Central memory CD8-positive, alpha-beta T cell (primary cell): ENCODE data around the gene SLC35B2.

Experiments
- ATAC-seq: fragments of 150-1000 bp; cut with Tn5 transposase; replicated peaks from 2 replicates; pipeline ENCODE4 v1.10.0; 2022; ENCODE audit warnings: mild to moderate bottlenecking, moderate FRiP score, moderate number of reproducible peaks; ENCODE audit not compliant: poor library complexity, severe bottlenecking; ENCODE audit errors: extremely low read depth
- DNase-seq, 2 donors: peaks; one replicate each; pipeline ENCODE4 v3.0.0; 2021; ENCODE audit warnings: low spot score in 2 of 2
- H3K27ac Mint-ChIP-seq: one replicate; pipeline ENCODE4 v1.8.0; 2022; ENCODE audit warnings: low read depth, mild to moderate bottlenecking, moderate library complexity, mixed read lengths
- H3K27me3 Mint-ChIP-seq: one replicate; pipeline ENCODE4 v1.8.0; 2022; ENCODE audit warnings: mixed read lengths
- H3K36me3 Mint-ChIP-seq: one replicate; pipeline ENCODE4 v1.8.0; 2022; ENCODE audit warnings: mild to moderate bottlenecking, moderate library complexity, mixed read lengths; ENCODE audit not compliant: insufficient read depth
- H3K4me1 Mint-ChIP-seq: one replicate; pipeline ENCODE4 v1.8.0; 2022; ENCODE audit warnings: mixed read lengths
- H3K4me3 Mint-ChIP-seq: one replicate; pipeline ENCODE4 v1.8.0; 2022; ENCODE audit warnings: mild to moderate bottlenecking, moderate library complexity, mixed read lengths
- H3K9me3 Mint-ChIP-seq: one replicate; pipeline ENCODE4 v1.8.0; 2022; ENCODE audit warnings: mixed read lengths

The SLC35B2 gene

GRCh38 chr6:44269921-44270525, 12.7 kb upstream of the SLC35B2 start, which contains the start of gene TMEM151B:
Gene TMEM151B (plus strand): TSS chr6:44270450. CDS start chr6:44270743, 293 bp downstream.
- H3K4me3 Mint-ChIP-seq: peak within 1 kb of the TSS; percentile 74
- H3K9me3 Mint-ChIP-seq: no peaks in the 10 kb centered on the region
- peaks cover 3% of the 10 kb centered on the region for H3K36me3 Mint-ChIP-seq
- H3K4me1 Mint-ChIP-seq: peaks cover 8% of the 10 kb centered on the region
- DNase-seq (no peak), ATAC-seq (no peak)
- no peak within 1 kb of the TSS for H3K27ac Mint-ChIP-seq
- peaks cover 64% of the 10 kb centered on the region for H3K27me3 Mint-ChIP-seq

- Mint-ChIP-seq H3K27me3 (peaks cover 57% of the 10 kb centered on the region), H3K4me3 (peak overlapping the region; percentile 74), H3K27ac (no peak overlapping the region), H3K9me3 (no peaks in the 10 kb centered on the region), H3K36me3 (peaks cover 7% of the 10 kb centered on the region), H3K4me1 (peaks cover 15% of the 10 kb centered on the region)
- no peak for ATAC-seq
- no peak for DNase-seq
Measured at GRCh38 chr6:44269178-44269920, 12.0 kb upstream of the SLC35B2 start.

GRCh38 chr6:44268095-44268628, 10.8 kb upstream of the SLC35B2 start:
- Mint-ChIP-seq H3K4me1 (peaks cover 27% of the 10 kb centered on the region), H3K36me3 (peaks cover 14% of the 10 kb centered on the region), H3K9me3 (no peaks in the 10 kb centered on the region), H3K4me3 (no peak overlapping the region), H3K27me3 (peaks cover 46% of the 10 kb centered on the region), H3K27ac (no peak overlapping the region)
- ATAC-seq (no peak), DNase-seq (peak; percentile 46 to 53)

GRCh38 chr6:44267252-44267651, 9.9 kb upstream of the SLC35B2 start:
- Mint-ChIP-seq H3K4me1 (peaks cover 36% of the 10 kb centered on the region), H3K9me3 (no peaks in the 10 kb centered on the region), H3K4me3 (no peak overlapping the region), H3K27me3 (peaks cover 36% of the 10 kb centered on the region), H3K27ac (peak overlapping the region; percentile 98), H3K36me3 (peaks cover 16% of the 10 kb centered on the region)
- ATAC-seq (no peak), DNase-seq (no peak)

- ATAC-seq (no peak), DNase-seq (no peak)
- Mint-ChIP-seq H3K27me3 (peaks cover 27% of the 10 kb centered on the region), H3K27ac (peak overlapping the region; percentile 98), H3K36me3 (peaks cover 22% of the 10 kb centered on the region), H3K4me1 (peaks cover 37% of the 10 kb centered on the region), H3K4me3 (peak overlapping the region; percentile 94), H3K9me3 (no peaks in the 10 kb centered on the region)
Measured at GRCh38 chr6:44266347-44266746, 9.0 kb upstream of the SLC35B2 start.

GRCh38 chr6:44265722-44266233, 8.4 kb upstream of the SLC35B2 start:
- Mint-ChIP-seq H3K4me3 (peak overlapping the region; percentile 94), H3K4me1 (peaks cover 39% of the 10 kb centered on the region), H3K9me3 (no peaks in the 10 kb centered on the region), H3K27me3 (peaks cover 22% of the 10 kb centered on the region), H3K27ac (peak overlapping the region; percentile 98), H3K36me3 (peaks cover 23% of the 10 kb centered on the region)
- ATAC-seq (peak; percentile 75), DNase-seq (no peak)

- Mint-ChIP-seq H3K4me3 (peak within 1 kb of the TSS; percentile 94), H3K9me3 (no peaks in the 10 kb centered on the region), H3K36me3 (peaks cover 28% of the 10 kb centered on the region), H3K4me1 (peaks cover 40% of the 10 kb centered on the region), H3K27me3 (peaks cover 18% of the 10 kb centered on the region), H3K27ac (peak within 1 kb of the TSS; percentile 98)
- ATAC-seq (peak; percentile 50), DNase-seq (peak; percentile 92)
Measured at GRCh38 chr6:44265007-44265721, 7.8 kb upstream of the SLC35B2 start, which contains the start of gene NFKBIE. Gene NFKBIE (minus strand): TSS chr6:44265551. CDS start chr6:44265346, 205 bp downstream.

GRCh38 chr6:44264154-44265006, 7.1 kb upstream of the SLC35B2 start:
- Mint-ChIP-seq H3K9me3 (no peaks in the 10 kb centered on the region), H3K4me3 (peak overlapping the region; percentile 94), H3K36me3 (peaks cover 30% of the 10 kb centered on the region), H3K4me1 (peaks cover 36% of the 10 kb centered on the region), H3K27ac (peak overlapping the region; percentile 98), H3K27me3 (peaks cover 10% of the 10 kb centered on the region)
- DNase-seq (peak in 1 of 2 donors; percentile 36), ATAC-seq (peak; percentile 35)

GRCh38 chr6:44263354-44264100, 6.2 kb upstream of the SLC35B2 start:
- peak; percentile 12 for ATAC-seq
- no peak for DNase-seq
- Mint-ChIP-seq H3K27me3 (peaks cover 2% of the 10 kb centered on the region), H3K9me3 (no peaks in the 10 kb centered on the region), H3K4me3 (peak overlapping the region; percentile 94), H3K4me1 (peaks cover 36% of the 10 kb centered on the region), H3K27ac (peak overlapping the region; percentile 98), H3K36me3 (peaks cover 30% of the 10 kb centered on the region)

GRCh38 chr6:44262467-44263353, 5.4 kb upstream of the SLC35B2 start:
- peak overlapping the region; percentile 98 for H3K27ac Mint-ChIP-seq
- peak overlapping the region; percentile 94 for H3K4me3 Mint-ChIP-seq
- peaks cover 33% of the 10 kb centered on the region for H3K36me3 Mint-ChIP-seq
- H3K9me3 Mint-ChIP-seq: no peaks in the 10 kb centered on the region
- H3K4me1 Mint-ChIP-seq: peaks cover 45% of the 10 kb centered on the region
- no peaks in the 10 kb centered on the region for H3K27me3 Mint-ChIP-seq
- no peak for DNase-seq
- no peak for ATAC-seq
